Measurements from ENCODE around the gene MMS22L.

- TF ChIP-seq CTCF (IDR thresholded peaks at IDR 0.05), result no peak
- TF ChIP-seq MAZ (IDR thresholded peaks at IDR 0.05; ENCODE audit: borderline replicate concordance, low read depth, low read length), result no peak
- TF ChIP-seq POLR2A (IDR thresholded peaks at IDR 0.05; ENCODE audit: low read length), result no peak
- no peak for TF ChIP-seq USF2 (IDR thresholded peaks at IDR 0.05)
- no peak for TF ChIP-seq RAD21 (conservative IDR thresholded peaks at IDR 0.05 in 1 of 2, IDR thresholded peaks at IDR 0.05 in 1 of 2)
- TF ChIP-seq EP300 (IDR thresholded peaks at IDR 0.05), result no peak
- no peak for TF ChIP-seq SMC3 (IDR thresholded peaks at IDR 0.05)
- TF ChIP-seq TP53 (CRISPR knock-in tag; IDR thresholded peaks at IDR 0.05), result no peak
- no peak for TF ChIP-seq JUN (IDR thresholded peaks at IDR 0.05)
- no peak for TF ChIP-seq GATA3 (IDR thresholded peaks at IDR 0.05; ENCODE audit: borderline replicate concordance)
- no peak for TF ChIP-seq KDM1A (IDR thresholded peaks at IDR 0.05; ENCODE audit: low read depth)
- no peak for TF ChIP-seq ZFP36 (IDR thresholded peaks at IDR 0.05; ENCODE audit: borderline replicate concordance, partially characterized antibody)
Measured at GRCh38 chr6:97097068-97098047, 185.7 kb downstream of the MMS22L start.

Data from A549 (cell line).